SU-DHL-6 (cell line): ENCODE measurements around the gene PRKCE.

Experiments
- CTCF ChIP-seq: fragments of 200-600 bp; sonication (generic); IDR thresholded peaks from one replicate; pipeline ENCODE4 v1.5.1; 2017; ENCODE audit warnings: antibody characterized with exemption, mild to moderate bottlenecking, low read length, moderate library complexity; ENCODE audit not compliant: insufficient read depth, poor library complexity, severe bottlenecking
- EZH2phosphoT487 ChIP-seq: fragments of 200-600 bp; sonication (generic), shearing (Covaris generic); conservative IDR thresholded peaks from 2 replicates; pipeline ENCODE4 v1.6.1; 2018; ENCODE audit warnings: mild to moderate bottlenecking, antibody characterized with exemption, low read length, moderate library complexity, mixed read lengths

GRCh38 chr2:45904946-45905631 is 253.6 kb downstream of the PRKCE start:
- TF ChIP-seq EZH2phosphoT487, result no peak
- TF ChIP-seq CTCF, result no peak
